ACC112 (cell line): Measurements from ENCODE around the gene KDM6B.

ENCODE experiments used
- H2AFZ ChIP-seq: fragments of 200-600 bp; sonication (generic); one replicate; pipeline ENCODE4 v1.6.0; 2017; ENCODE audit warnings: antibody characterized with exemption, low read length; ENCODE audit not compliant: unreplicated experiment
- H3K27ac ChIP-seq: fragments of 200-600 bp; sonication (generic); 2 replicates; pipeline ENCODE4 v1.5.1; 2014; ENCODE audit warnings: low read depth, mild to moderate bottlenecking, antibody characterized with exemption, low read length, moderate library complexity
- H3K27me3 ChIP-seq: fragments of 200-600 bp; sonication (generic); 2 replicates; pipeline ENCODE4 v1.6.1; 2014; ENCODE audit warnings: mild to moderate bottlenecking, antibody characterized with exemption, low read length, moderate library complexity, mixed read lengths; ENCODE audit not compliant: insufficient read depth
- H3K36me3 ChIP-seq: fragments of 200-600 bp; sonication (generic); 2 replicates; pipeline ENCODE4 v1.6.1; 2016; ENCODE audit warnings: mild to moderate bottlenecking, antibody characterized with exemption, low read length, moderate library complexity, mixed read lengths; ENCODE audit not compliant: insufficient read depth
- H3K4me1 ChIP-seq: fragments of 200-600 bp; sonication (generic); one replicate; pipeline ENCODE4 v1.6.1; 2016; ENCODE audit warnings: low read length, mixed read lengths; ENCODE audit not compliant: insufficient read depth, unreplicated experiment, control insufficient read depth
- H3K4me3 ChIP-seq: fragments of 200-600 bp; sonication (generic); 2 replicates; pipeline ENCODE4 v1.5.1; 2014; ENCODE audit warnings: mild to moderate bottlenecking, low read depth, low read length
- H3K79me2 ChIP-seq: fragments of 200-600 bp; sonication (generic); one replicate; pipeline ENCODE4 v1.6.0; 2016; ENCODE audit warnings: low read length; ENCODE audit not compliant: control insufficient read depth, unreplicated experiment, insufficient read depth

Gene KDM6B, protein sequence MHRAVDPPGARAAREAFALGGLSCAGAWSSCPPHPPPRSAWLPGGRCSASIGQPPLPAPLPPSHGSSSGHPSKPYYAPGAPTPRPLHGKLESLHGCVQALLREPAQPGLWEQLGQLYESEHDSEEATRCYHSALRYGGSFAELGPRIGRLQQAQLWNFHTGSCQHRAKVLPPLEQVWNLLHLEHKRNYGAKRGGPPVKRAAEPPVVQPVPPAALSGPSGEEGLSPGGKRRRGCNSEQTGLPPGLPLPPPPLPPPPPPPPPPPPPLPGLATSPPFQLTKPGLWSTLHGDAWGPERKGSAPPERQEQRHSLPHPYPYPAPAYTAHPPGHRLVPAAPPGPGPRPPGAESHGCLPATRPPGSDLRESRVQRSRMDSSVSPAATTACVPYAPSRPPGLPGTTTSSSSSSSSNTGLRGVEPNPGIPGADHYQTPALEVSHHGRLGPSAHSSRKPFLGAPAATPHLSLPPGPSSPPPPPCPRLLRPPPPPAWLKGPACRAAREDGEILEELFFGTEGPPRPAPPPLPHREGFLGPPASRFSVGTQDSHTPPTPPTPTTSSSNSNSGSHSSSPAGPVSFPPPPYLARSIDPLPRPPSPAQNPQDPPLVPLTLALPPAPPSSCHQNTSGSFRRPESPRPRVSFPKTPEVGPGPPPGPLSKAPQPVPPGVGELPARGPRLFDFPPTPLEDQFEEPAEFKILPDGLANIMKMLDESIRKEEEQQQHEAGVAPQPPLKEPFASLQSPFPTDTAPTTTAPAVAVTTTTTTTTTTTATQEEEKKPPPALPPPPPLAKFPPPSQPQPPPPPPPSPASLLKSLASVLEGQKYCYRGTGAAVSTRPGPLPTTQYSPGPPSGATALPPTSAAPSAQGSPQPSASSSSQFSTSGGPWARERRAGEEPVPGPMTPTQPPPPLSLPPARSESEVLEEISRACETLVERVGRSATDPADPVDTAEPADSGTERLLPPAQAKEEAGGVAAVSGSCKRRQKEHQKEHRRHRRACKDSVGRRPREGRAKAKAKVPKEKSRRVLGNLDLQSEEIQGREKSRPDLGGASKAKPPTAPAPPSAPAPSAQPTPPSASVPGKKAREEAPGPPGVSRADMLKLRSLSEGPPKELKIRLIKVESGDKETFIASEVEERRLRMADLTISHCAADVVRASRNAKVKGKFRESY (N-terminal part only)

DNA sequence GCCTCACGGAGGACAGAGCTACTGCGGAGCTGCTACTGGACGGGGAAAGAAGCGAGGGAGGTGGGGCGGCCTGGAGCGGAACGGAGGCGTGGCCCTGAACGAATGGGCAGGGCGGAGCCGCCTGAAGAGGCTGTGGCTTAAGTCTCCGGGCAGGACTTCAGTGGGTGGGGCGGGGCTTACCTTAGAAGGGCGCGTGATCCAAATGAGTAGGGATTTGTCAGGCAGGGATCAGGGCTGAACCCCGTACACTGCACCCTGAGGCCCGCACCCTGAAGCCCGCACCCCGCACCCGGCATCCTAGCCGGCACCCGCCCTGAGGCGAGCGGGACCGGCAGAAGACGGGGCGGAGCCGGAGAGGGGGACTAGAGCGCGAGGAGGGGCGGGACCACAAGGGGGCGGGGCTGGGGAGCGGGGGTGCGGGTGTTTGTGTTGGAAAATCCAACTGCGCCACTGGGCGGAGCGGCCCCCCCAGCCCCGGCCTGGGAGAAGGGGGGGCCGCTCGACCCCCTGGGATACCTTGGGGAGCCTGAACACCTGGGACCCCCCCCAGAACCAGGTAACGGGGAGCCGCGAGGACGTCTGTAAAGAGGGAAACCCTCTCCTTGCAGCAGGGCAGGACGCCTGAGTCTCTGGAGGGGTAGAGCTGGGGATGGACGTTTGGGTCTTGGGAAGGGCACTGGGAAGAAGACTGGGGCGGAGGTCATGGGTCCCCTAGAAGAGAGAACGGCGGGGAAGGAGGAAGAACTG is at the start of gene KDM6B:
KDM6B (plus strand) TSS at position 423 of the 747 bp plus-strand sequence. CDS start 11,338 bp downstream, outside the sequence.
- Histone ChIP-seq H3K4me3 (peak within 1 kb of the TSS; percentile 83), H3K4me1 (peaks cover 18% of the 10 kb centered on the region), H3K36me3 (no peaks in the 10 kb centered on the region), H3K27me3 (no peaks in the 10 kb centered on the region), H3K27ac (peak within 1 kb of the TSS; percentile 94), H2AFZ (peak within 1 kb of the TSS; percentile 96), H3K79me2 (peaks cover 8% of the 10 kb centered on the region)

DNA sequence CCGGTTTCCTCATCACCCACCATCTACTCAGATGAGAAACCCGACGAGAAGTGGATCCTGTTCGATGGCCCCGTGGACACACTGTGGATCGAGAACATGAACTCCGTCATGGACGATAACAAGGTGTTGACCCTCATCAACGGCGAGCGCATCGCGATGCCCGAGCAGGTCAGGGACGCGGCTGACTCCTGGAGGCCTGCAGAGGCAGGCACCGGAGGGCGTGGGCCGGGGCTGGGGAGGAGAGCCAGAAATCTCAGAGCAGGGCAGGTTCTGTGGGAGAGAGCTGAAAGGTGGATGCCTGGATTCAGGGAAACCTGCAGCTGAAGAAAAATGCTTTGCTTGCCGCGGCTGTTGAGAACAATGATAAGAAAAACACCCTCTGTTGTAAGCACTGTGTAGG is 47.2 kb upstream of the KDM6B start:
- no peaks in the 10 kb centered on the region for H3K27me3 ChIP-seq
- no peaks in the 10 kb centered on the region for H3K4me1 ChIP-seq
- H3K79me2 ChIP-seq: no peaks in the 10 kb centered on the region
- no peak overlapping the region for H3K4me3 ChIP-seq
- no peaks in the 10 kb centered on the region for H3K36me3 ChIP-seq
- H3K27ac ChIP-seq: no peak overlapping the region
- no peak overlapping the region for H2AFZ ChIP-seq

DNA sequence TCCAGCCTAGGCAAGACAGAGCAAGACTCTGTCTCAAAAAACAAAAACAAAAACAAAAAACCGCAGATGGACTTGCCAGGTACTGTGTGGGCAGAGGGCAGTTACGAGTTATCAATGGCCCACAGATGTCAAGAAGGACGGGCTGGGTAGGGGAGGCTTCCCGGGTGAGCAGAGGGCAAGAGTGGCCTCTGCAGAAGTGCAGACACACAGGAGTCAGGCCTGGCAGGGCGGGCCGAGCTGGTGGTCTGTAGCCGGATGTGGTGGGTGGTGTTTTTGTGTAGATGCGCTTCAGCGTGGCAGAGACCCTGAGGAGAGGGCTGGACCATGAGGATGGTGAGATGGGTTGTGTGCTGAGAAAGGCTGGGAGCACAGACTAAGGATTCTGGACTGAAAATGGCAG is 44.9 kb upstream of the KDM6B start:
- H3K4me3 ChIP-seq: no peak overlapping the region
- H3K36me3 ChIP-seq: no peaks in the 10 kb centered on the region
- H3K27ac ChIP-seq: no peak overlapping the region
- no peaks in the 10 kb centered on the region for H3K79me2 ChIP-seq
- no peak overlapping the region for H2AFZ ChIP-seq
- no peaks in the 10 kb centered on the region for H3K4me1 ChIP-seq
- no peaks in the 10 kb centered on the region for H3K27me3 ChIP-seq

DNA sequence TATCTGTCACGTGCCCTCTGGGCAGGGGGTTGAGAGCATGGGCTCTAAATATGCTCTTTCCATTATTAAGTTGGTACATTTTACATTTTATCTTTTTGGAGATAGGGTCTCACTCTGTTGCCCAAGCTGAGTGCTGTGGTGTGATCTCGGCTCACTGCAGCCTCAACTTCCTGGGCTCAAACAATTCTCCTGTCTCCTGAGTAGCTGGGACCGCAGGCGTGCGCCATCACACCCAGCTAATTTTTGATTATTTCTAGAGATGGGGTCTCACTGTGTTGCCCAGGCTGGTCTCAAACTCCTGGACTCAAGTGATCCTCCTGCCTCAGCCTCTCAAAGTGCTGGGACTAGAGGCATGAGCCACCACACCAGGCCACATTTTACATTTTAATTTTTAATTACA is 43.9 kb upstream of the KDM6B start:
- no peaks in the 10 kb centered on the region for H3K4me1 ChIP-seq
- no peaks in the 10 kb centered on the region for H3K79me2 ChIP-seq
- no peaks in the 10 kb centered on the region for H3K27me3 ChIP-seq
- no peaks in the 10 kb centered on the region for H3K36me3 ChIP-seq
- H3K4me3 ChIP-seq: no peak overlapping the region
- H2AFZ ChIP-seq: no peak overlapping the region
- H3K27ac ChIP-seq: no peak overlapping the region

DNA sequence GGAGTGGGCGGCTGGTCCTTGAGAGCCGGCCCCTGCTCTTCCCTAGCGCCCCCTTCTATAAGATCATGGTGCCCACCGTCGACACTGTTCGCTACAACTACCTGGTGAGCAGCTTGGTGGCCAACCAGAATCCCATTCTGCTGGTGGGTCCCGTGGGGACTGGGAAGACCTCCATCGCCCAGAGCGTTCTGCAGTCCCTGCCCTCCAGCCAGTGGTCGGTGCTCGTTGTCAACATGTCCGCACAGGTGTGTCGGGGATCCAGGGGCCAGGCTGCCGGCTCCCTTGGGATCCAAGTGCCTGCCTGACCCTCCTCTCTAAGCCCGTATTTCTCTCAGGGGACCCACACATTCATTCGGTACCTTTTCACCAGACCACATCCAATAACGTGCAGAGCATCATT is 41.4 kb upstream of the KDM6B start:
- Histone ChIP-seq H2AFZ (no peak overlapping the region), H3K79me2 (no peaks in the 10 kb centered on the region), H3K27me3 (no peaks in the 10 kb centered on the region), H3K4me1 (no peaks in the 10 kb centered on the region), H3K4me3 (no peak overlapping the region), H3K27ac (no peak overlapping the region), H3K36me3 (no peaks in the 10 kb centered on the region)

DNA sequence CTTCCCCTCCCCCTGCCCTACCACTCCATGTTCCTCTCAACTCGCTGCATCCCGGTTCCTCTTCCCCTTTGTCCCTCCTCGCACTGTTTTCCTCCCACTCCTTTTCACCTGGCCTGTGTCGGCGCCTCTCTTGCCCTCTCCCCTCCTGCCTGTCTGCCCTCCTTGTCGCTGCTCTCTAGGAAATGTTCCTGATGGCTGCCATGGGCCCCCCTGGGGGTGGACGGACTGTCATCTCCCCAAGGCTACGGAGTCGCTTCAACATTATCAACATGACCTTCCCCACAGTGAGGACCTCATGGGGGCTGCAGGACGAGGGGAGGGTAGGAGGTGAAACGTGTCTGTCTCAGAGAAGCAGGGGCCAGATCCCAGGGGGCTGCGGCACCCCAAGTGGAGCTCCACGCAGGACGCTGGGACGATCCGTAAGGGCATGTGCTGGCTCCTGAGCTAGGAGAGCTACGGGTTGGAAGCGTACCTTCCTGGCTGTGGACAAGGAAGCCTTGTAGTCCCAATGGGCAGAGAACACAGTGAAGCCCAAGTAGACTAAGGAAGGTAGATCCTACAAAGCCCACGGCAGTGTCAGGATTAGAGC is 39.8 kb upstream of the KDM6B start:
- Histone ChIP-seq H3K27ac (no peak overlapping the region), H3K79me2 (no peaks in the 10 kb centered on the region), H3K4me3 (no peak overlapping the region), H3K4me1 (no peaks in the 10 kb centered on the region), H3K27me3 (no peaks in the 10 kb centered on the region), H2AFZ (no peak overlapping the region), H3K36me3 (no peaks in the 10 kb centered on the region)

DNA sequence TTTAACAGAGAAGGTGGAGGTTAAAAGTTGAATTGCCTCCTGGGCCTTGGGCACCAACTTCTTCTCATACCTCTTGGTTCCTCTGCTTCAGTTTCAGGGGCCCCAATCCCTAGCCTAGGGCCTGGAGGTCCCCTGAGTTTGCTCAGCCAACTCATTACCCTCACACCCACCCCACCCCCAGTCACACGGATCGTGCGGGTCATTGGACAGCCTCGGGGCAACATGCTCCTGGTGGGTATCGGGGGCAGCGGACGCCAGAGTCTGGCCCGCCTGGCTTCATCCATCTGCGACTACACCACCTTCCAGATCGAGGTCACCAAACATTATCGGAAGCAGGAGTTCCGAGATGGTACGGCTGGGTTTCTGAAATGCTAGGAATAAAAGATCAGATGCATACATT is 36.0 kb upstream of the KDM6B start:
- Histone ChIP-seq H3K79me2 (no peaks in the 10 kb centered on the region), H3K36me3 (no peaks in the 10 kb centered on the region), H3K27me3 (no peaks in the 10 kb centered on the region), H2AFZ (no peak overlapping the region), H3K4me3 (no peak overlapping the region), H3K27ac (no peak overlapping the region), H3K4me1 (no peaks in the 10 kb centered on the region)

DNA sequence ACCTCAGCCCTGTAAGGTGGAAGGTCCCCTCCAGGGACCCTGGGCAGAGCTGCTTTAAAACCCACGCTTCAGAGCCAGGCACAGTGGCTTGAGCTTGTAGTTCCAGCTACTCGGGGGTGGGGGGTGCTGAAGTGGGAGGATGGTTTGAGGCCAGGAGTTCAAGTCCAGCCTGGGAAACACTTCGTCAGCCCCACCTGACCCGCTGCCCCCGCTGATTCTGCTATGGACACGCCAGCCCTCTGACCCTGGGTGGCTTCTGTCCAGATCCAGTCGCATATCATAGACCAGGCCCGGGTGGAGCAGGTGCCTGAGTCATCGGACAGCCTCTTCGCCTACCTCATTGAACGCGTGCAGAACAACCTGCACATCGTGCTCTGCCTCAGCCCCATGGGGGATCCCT is 35.2 kb upstream of the KDM6B start:
- H3K27me3 ChIP-seq: no peaks in the 10 kb centered on the region

DNA sequence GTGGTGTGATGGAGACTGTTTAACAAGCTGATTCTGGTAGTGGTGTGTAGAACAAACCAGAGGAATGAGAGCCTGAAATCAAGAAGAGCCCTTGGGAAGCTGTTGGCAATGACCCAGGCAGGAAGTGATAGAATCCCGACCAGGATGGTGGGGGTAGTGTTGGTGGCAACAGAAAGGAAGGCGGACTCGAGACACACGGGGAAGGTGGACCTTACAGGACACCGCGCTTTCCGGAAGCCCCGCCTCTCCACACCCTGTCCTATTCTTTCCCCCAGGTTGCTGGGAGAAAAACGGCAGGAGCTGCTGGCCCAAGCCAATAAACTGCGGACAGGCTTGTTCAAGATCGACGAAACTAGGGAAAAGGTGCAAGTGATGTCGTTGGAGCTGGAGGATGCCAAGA is 30.0 kb upstream of the KDM6B start:
- no peaks in the 10 kb centered on the region for H3K4me1 ChIP-seq
- H2AFZ ChIP-seq: no peak overlapping the region
- H3K79me2 ChIP-seq: no peaks in the 10 kb centered on the region
- no peak overlapping the region for H3K4me3 ChIP-seq
- H3K36me3 ChIP-seq: no peaks in the 10 kb centered on the region
- no peak overlapping the region for H3K27ac ChIP-seq
- no peaks in the 10 kb centered on the region for H3K27me3 ChIP-seq

More for the DNA sequence above, 35.2 kb upstream of the KDM6B start:
- Histone ChIP-seq H3K79me2 (no peaks in the 10 kb centered on the region), H3K27ac (no peak overlapping the region), H3K4me1 (no peaks in the 10 kb centered on the region), H2AFZ (no peak overlapping the region), H3K4me3 (no peak overlapping the region), H3K36me3 (no peaks in the 10 kb centered on the region)

DNA sequence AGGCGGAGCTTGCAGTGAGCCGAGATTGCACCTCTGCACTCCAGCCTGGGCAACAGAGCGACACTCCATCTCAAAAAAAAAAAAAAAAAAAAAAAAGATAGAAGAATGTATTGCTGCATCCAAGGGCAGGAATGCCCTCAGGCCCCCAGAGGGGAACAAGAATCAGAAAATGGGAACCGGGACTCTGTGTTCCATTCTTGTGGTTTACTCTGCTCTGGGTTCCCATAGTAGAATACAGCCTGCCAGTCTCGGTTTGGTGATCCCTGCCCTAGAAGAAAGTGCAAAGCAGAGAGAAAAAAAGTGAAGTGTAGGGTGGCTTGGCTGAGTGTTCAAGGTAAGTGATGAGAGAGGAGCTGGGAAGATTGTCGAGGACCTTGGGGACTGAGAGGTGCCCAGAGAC is 27.4 kb upstream of the KDM6B start:
- no peak overlapping the region for H3K27ac ChIP-seq
- H3K36me3 ChIP-seq: no peaks in the 10 kb centered on the region
- H3K4me1 ChIP-seq: peaks cover 7% of the 10 kb centered on the region
- no peaks in the 10 kb centered on the region for H3K79me2 ChIP-seq
- no peaks in the 10 kb centered on the region for H3K27me3 ChIP-seq
- no peak overlapping the region for H2AFZ ChIP-seq
- no peak overlapping the region for H3K4me3 ChIP-seq
